Stomach smooth muscle (tissue), 2 donors: ENCODE measurements around the gene MAP2K2.

Source experiments
- H3K27ac ChIP-seq: one replicate; pipeline ENCODE4 v1.7.0; 2013; ENCODE audit warnings: mild to moderate bottlenecking, low read length, inconsistent platforms
- H3K27me3 ChIP-seq, 2 donors: one replicate each; pipeline ENCODE4 v1.7.0; 2013; ENCODE audit warnings: low read length in 2 of 2; ENCODE audit not compliant: insufficient read depth in 2 of 2, control insufficient read depth in 1 of 2
- H3K36me3 ChIP-seq, 2 donors: one replicate each; pipeline ENCODE4 v1.7.0; 2013; ENCODE audit warnings: low read length in 2 of 2; ENCODE audit not compliant: control insufficient read depth in 2 of 2, insufficient read depth in 2 of 2
- H3K4me1 ChIP-seq: one replicate; pipeline ENCODE4 v1.7.0; 2013; ENCODE audit warnings: low read length; ENCODE audit not compliant: control insufficient read depth, insufficient read depth
- H3K4me3 ChIP-seq, 2 donors: one replicate each; pipeline ENCODE4 v1.7.0; 2013; ENCODE audit warnings: low read length in 2 of 2
- H3K9ac ChIP-seq, 2 donors: one replicate each; pipeline ENCODE4 v1.7.0; 2013; ENCODE audit warnings: low read length in 2 of 2, mild to moderate bottlenecking in 1 of 2
- H3K9me3 ChIP-seq, 2 donors: one replicate each; pipeline ENCODE4 v1.7.0; 2013; ENCODE audit warnings: low read length in 2 of 2; ENCODE audit not compliant: control insufficient read depth in 2 of 2
- donor health status: healthy.
- donor health status: Pancreatic carcinoma.

MAP2K2 gene

DNA sequence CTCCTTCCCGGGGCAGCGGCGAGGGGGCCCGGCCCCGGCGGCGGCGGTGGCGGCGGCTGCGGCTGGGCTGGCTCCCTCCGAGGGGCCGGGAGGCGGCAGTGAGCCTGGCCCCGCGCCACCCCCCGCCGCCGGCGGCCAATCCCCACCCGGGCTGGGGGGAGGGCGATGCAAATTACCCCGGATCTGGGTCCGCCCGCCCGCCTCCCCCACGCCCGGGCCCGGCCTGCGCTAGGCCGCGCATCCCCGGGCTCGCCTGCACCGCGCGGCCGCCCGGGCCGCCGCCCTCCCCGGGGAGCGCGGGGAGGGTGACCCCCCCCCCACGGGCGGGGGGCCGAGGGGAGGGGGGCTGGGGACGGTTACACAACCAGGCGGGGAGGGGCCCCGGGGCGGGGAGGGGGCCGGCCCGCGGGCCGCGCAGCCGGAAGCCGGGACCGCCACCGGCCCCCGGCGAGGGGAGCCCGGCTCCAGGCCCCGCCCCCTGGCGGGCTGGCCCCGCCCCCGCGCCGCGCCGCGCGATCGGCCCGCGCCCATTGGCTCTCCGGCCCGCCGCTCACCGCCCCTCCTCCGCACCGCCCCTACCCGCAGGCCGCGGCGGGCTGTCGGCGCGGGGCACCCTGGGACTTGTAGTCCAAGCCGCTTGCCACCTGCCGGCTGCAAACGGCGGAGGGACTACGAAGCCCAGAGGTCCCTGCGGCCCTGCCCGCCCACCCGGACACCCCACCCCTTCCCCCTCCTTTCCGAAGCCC, 58.3 kb downstream of the MAP2K2 start:
- no peak overlapping the region for H3K27ac ChIP-seq
- H3K4me1 ChIP-seq = peaks cover 47% of the 10 kb centered on the region
- no peak overlapping the region for H3K9ac ChIP-seq
- H3K9me3 ChIP-seq = no peaks in the 10 kb centered on the region
- H3K4me3 ChIP-seq = peak overlapping the region in 1 of 2 donors; percentile 80
- H3K27me3 ChIP-seq = no peaks in the 10 kb centered on the region
- H3K36me3 ChIP-seq = peaks cover 0 to 2% of the 10 kb centered on the region in 2 donors

DNA sequence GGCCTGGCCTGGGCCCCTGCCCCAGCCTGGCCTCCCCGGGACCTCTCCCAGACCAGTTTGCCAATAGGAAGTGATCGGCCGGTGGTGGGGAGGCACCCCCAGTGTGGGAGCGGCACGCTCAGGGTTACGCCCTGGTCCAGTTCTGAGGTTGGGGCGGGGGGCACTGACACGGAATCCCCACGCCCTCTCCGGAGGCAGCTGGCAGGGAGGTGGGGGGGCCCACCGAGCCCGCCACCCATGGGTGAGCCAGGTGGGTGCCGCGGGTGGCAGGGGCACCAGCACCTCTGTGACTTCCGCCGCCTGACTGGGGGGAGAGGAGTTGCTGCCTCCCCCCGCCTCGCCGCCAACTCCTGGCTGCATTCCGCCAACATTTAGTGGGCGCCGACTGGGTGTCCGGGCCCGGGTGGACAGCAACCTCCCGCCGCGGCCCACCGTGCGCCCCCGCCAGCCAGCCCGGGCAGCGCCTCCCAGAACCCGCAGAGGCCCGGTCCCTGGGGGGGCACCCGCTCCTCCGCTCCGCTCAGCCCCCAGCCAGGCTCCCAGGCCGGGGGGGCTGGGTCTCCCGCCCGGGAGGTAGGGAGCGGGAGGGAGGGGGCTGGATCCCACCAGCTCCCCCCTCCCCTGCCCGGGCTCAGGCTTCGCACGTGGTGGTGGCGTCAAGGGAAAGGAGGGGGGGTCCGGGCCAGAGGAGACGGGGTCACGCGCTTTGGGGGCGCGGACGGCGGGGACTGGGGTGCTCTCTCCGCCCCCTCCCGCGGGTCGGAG, 59.2 kb downstream of the MAP2K2 start:
- Histone ChIP-seq H3K27ac (peak overlapping the region; percentile 90), H3K9ac (peak overlapping the region; percentile 79 to 83), H3K4me3 (peak overlapping the region; percentile 80), H3K9me3 (no peaks in the 10 kb centered on the region), H3K27me3 (no peaks in the 10 kb centered on the region), H3K36me3 (peaks cover 0 to 2% of the 10 kb centered on the region in 2 donors), H3K4me1 (peaks cover 56% of the 10 kb centered on the region)

DNA sequence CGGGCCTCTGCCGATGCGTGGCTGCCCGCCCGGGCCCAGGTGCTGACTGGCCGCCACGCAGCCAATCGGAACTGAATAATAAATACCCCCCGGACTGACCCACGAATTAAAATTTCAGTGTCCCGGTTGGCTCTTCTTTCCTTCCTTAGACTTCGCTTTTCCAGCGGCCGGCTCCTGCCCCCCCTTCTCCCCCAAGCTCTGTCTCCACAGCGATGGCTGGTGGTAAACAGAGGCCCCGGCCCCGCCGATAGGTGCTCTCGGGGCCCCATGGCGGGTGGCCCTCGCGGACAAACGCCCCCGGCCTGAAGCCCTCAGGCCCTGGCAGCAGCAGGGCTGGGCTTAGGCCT, 59.8 kb downstream of the MAP2K2 start:
- Histone ChIP-seq H3K27me3 (no peaks in the 10 kb centered on the region), H3K4me3 (peak overlapping the region; percentile 80), H3K9ac (peak overlapping the region; percentile 79 to 83), H3K4me1 (peaks cover 62% of the 10 kb centered on the region), H3K9me3 (no peaks in the 10 kb centered on the region), H3K27ac (peak overlapping the region; percentile 90), H3K36me3 (peaks cover 0 to 2% of the 10 kb centered on the region in 2 donors)

- no peaks in the 10 kb centered on the region for H3K27me3 ChIP-seq
- H3K9ac ChIP-seq = peak overlapping the region; percentile 79 to 83
- H3K4me1 ChIP-seq = peaks cover 67% of the 10 kb centered on the region
- H3K4me3 ChIP-seq = peak overlapping the region; percentile 80
- peak overlapping the region; percentile 90 for H3K27ac ChIP-seq
- H3K9me3 ChIP-seq = no peaks in the 10 kb centered on the region
- H3K36me3 ChIP-seq = peaks cover 0 to 2% of the 10 kb centered on the region in 2 donors
Measured at GRCh38 chr19:4063369-4064148, 60.4 kb downstream of the MAP2K2 start.

- no peaks in the 10 kb centered on the region for H3K9me3 ChIP-seq
- peak overlapping the region in 1 of 2 donors; percentile 83 for H3K9ac ChIP-seq
- H3K4me1 ChIP-seq = peaks cover 68% of the 10 kb centered on the region
- H3K27ac ChIP-seq = peak overlapping the region; percentile 90
- H3K36me3 ChIP-seq = peaks cover 0 to 2% of the 10 kb centered on the region in 2 donors
- no peaks in the 10 kb centered on the region for H3K27me3 ChIP-seq
- H3K4me3 ChIP-seq = peak overlapping the region; percentile 80
Measured at GRCh38 chr19:4062419-4063368, 61.2 kb downstream of the MAP2K2 start.

DNA sequence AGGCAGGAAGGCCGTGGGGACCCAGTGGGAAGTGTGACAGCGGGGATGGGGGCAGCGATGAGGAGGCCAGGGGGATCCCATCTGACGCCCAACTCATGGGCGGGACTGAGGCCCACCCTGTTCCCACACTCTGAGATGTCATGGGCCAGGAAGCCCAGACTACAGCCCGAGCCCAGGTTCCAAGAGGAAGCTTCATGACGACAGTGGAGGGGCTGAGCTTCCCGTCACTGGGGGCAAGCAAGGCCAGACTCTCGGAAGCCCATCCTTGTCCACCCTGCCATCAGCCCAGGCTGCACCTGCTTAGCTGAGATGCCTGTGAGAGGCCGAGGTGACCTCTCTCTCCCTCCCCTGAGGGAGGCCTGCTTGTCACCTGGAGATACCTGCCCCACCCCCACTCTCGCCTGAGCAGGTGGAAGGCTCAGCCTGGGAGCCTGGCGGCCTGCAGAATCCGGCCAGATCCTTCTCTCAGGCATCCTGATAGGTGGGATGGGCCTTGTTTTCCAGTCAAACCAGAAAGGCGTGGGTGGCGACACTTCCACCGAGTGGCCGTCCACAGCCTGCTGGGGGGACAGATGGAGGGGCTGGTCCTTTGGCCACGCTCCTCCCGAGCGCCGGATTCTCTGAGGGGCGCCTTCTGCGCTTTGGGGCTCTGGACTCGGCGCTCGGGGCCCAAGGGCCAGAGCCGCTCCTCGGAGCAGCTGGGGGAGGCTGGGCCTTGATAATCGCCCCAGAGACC, 62.1 kb downstream of the MAP2K2 start:
- H3K36me3 ChIP-seq = peaks cover 0 to 2% of the 10 kb centered on the region in 2 donors
- H3K27me3 ChIP-seq = no peaks in the 10 kb centered on the region
- peak overlapping the region; percentile 49 to 80 for H3K4me3 ChIP-seq
- peak overlapping the region; percentile 60 to 69 for H3K9ac ChIP-seq
- H3K9me3 ChIP-seq = no peaks in the 10 kb centered on the region
- H3K27ac ChIP-seq = peak overlapping the region; percentile 90
- H3K4me1 ChIP-seq = peaks cover 68% of the 10 kb centered on the region

DNA sequence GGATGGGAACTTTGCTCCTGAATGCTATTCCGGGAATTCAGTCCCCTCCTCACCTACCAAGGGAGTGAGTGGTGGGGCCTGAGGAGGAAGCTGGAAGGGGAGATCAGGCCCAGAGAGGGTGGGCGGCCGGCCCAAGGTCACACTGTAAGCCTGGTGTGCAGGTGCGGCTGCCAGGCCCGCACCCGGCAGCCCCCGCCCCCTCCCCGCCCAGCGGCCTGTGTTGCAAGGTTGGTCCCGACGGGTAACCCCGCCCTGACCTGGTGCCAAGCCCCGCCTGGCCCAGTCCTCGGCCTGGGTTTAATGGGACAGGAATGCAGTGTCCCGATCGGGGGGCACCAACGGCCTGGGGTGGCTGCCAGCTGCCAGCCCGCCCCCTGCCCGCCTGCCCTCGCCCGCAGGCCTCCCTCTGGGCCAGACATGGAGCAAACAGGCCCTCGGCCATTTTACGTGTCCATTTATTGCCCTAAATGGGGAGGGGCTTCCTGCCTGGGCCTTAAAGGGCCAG, 62.7 kb downstream of the MAP2K2 start:
- Histone ChIP-seq H3K4me3 (peak overlapping the region; percentile 49 to 80), H3K27ac (peak overlapping the region; percentile 90), H3K27me3 (no peaks in the 10 kb centered on the region), H3K4me1 (peaks cover 68% of the 10 kb centered on the region), H3K9ac (peak overlapping the region; percentile 60 to 69), H3K36me3 (peaks cover 0 to 2% of the 10 kb centered on the region in 2 donors), H3K9me3 (no peaks in the 10 kb centered on the region)

GRCh38 chr19:4060621-4061177, 63.2 kb downstream of the MAP2K2 start:
- Histone ChIP-seq H3K9ac (peak overlapping the region; percentile 60 to 69), H3K9me3 (no peaks in the 10 kb centered on the region), H3K4me1 (peaks cover 73% of the 10 kb centered on the region), H3K4me3 (peak overlapping the region; percentile 43 to 80), H3K27ac (peak overlapping the region; percentile 90), H3K36me3 (peaks cover 2 to 3% of the 10 kb centered on the region in 2 donors), H3K27me3 (no peaks in the 10 kb centered on the region)
